ENCODE data around the gene FBXO42.
A peak's percentile ranks its signal among the peaks of the same experiment; 100 is the strongest.

Gene FBXO42

DNA sequence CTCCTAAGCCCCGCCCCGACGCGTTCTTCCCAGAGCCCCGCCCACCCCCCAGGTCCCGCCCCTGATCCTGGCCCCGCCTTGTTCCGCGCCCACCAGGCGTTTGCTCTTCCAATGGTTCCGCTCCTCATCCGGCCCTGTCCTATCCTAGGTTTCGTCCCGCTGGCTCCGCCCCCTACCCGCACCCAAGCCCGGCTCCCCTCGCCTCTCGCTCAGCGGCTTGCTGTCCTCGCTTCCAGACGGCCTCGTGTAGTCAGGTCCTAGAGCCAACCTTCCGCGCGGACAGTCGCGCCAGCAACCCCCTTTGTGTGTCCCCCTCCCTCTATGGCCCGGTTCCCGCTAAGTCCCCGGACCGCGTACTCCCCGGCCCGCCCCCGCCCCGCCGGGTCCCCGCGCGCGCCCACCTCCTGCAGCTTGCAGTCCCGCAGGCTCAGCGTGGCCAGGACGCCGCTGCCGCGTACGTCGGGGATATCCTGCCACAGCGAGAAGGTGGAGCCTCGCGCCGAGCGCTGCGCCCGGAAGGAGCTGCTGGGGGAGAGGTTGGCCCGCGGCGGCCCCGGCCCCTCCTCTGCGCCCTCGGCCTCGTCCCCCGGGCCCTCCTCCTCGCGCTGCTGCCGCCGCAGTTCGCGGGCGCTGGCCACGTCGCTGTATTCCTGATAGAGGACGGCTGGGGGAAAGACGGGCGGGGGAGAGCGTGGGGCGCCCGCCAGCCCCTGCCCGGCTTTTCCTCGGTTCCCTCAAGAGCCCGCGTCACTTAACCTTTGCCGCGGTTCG, 145.5 kb downstream of the FBXO42 start:
- Histone ChIP-seq H3K4me2 (peak overlapping the region; percentile 56), H3K36me3 (ENCODE audit: insufficient read depth) (no peaks in the 10 kb centered on the region), H3K79me2 (ENCODE audit: insufficient read depth, low read depth) (no peaks in the 10 kb centered on the region), H3K4me1 (ENCODE audit: low read depth, poor library complexity, severe bottlenecking) (peaks cover 6% of the 10 kb centered on the region), H4K20me1 (ENCODE audit: insufficient read depth) (no peaks in the 10 kb centered on the region), H3K27ac (peak overlapping the region; percentile 91), H3K4me3 (IDR thresholded peaks at IDR 0.05; ENCODE audit: insufficient read depth, low read depth, low read length) (no peak overlapping the region), H3K27me3 (ENCODE audit: insufficient read depth, low read depth) (no peaks in the 10 kb centered on the region), H3K9ac (peak overlapping the region; percentile 90), H2AFZ (ENCODE audit: low read depth) (peak overlapping the region; percentile 59)
- TF ChIP-seq, protein P1, sequence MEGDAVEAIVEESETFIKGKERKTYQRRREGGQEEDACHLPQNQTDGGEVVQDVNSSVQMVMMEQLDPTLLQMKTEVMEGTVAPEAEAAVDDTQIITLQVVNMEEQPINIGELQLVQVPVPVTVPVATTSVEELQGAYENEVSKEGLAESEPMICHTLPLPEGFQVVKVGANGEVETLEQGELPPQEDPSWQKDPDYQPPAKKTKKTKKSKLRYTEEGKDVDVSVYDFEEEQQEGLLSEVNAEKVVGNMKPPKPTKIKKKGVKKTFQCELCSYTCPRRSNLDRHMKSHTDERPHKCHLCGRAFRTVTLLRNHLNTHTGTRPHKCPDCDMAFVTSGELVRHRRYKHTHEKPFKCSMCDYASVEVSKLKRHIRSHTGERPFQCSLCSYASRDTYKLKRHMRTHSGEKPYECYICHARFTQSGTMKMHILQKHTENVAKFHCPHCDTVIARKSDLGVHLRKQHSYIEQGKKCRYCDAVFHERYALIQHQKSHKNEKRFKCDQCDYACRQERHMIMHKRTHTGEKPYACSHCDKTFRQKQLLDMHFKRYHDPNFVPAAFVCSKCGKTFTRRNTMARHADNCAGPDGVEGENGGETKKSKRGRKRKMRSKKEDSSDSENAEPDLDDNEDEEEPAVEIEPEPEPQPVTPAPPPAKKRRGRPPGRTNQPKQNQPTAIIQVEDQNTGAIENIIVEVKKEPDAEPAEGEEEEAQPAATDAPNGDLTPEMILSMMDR (conservative IDR thresholded peaks at IDR 0.05; ENCODE audit: low read depth, low read length): no peak

DNA sequence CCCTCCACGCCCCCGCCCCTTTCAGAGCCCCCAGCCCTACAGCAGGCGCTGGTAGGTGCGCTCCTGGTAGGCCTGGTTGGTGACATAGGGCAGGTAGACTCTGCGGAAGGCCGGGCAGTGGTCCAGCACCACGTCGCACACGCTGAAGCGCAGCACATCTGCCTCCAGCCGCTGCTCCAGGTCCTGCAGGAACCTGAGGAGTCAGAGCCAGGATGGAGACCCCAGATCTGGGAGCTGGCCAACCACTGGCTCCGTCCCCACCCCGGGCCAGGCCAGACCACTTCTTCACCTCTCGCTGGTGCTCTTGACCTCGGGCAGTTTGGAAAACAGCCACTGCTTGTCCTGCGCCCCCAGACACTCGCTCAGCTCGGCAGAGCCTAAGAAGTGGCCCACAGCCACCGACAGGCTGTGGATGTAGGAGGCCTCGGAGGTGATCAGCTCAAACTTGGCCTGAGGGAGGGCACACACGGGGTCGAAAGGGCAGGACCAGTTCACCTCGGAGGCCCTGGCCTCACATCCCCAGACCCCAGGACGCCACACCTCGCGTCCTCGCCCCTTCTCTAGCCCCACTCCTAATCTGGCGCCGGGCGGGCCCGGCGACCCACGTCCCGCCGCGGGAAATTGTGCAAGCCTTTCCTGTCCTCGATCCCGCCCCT, 146.3 kb downstream of the FBXO42 start:
- no peak overlapping the region for H3K4me3 ChIP-seq (IDR thresholded peaks at IDR 0.05; ENCODE audit: insufficient read depth, low read depth, low read length)
- H3K79me2 ChIP-seq (ENCODE audit: insufficient read depth, low read depth): no peaks in the 10 kb centered on the region
- H3K36me3 ChIP-seq (ENCODE audit: insufficient read depth): no peaks in the 10 kb centered on the region
- H4K20me1 ChIP-seq (ENCODE audit: insufficient read depth): no peaks in the 10 kb centered on the region
- H3K27ac ChIP-seq: no peak overlapping the region
- H2AFZ ChIP-seq (ENCODE audit: low read depth): peak overlapping the region; percentile 50; the same call in 1 of the 2 replicates
- no peaks in the 10 kb centered on the region for H3K27me3 ChIP-seq (ENCODE audit: insufficient read depth, low read depth)
- H3K4me1 ChIP-seq (ENCODE audit: low read depth, poor library complexity, severe bottlenecking): peaks cover 6% of the 10 kb centered on the region
- H3K4me2 ChIP-seq: peak overlapping the region; percentile 78
- no peak overlapping the region; the same call in 1 of the 2 replicates for H3K9ac ChIP-seq
- TF ChIP-seq, protein P1 (conservative IDR thresholded peaks at IDR 0.05; ENCODE audit: low read depth, low read length): no peak

DNA sequence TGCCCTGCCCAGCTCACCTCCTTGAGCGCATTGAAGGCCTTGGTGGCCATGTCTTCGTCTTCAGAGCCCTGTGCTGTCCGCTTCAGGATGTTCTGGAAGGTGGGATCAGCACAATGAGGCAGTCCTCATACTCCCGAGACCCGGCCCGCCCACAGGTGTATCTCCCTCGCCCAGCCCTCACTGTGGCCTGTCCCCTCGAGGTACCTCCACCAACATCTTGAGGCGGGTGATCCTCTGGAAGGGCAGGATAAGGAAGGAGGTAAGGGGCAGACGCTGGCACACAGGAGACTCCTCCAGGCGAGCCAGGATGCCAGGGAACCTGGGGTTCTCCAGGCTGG, 147.0 kb downstream of the FBXO42 start:
- Histone ChIP-seq H3K36me3 (ENCODE audit: insufficient read depth) (no peaks in the 10 kb centered on the region), H2AFZ (ENCODE audit: low read depth) (no peak overlapping the region), H4K20me1 (ENCODE audit: insufficient read depth) (no peaks in the 10 kb centered on the region), H3K27ac (no peak overlapping the region), H3K9ac (no peak overlapping the region), H3K27me3 (ENCODE audit: insufficient read depth, low read depth) (no peaks in the 10 kb centered on the region), H3K4me3 (IDR thresholded peaks at IDR 0.05; ENCODE audit: insufficient read depth, low read depth, low read length) (no peak overlapping the region), H3K79me2 (ENCODE audit: insufficient read depth, low read depth) (no peaks in the 10 kb centered on the region), H3K4me2 (no peak overlapping the region), H3K4me1 (ENCODE audit: low read depth, poor library complexity, severe bottlenecking) (peaks cover 6% of the 10 kb centered on the region)
- TF ChIP-seq, protein P1 (conservative IDR thresholded peaks at IDR 0.05; ENCODE audit: low read depth, low read length): no peak; the same call in 1 of the 2 replicates

DNA sequence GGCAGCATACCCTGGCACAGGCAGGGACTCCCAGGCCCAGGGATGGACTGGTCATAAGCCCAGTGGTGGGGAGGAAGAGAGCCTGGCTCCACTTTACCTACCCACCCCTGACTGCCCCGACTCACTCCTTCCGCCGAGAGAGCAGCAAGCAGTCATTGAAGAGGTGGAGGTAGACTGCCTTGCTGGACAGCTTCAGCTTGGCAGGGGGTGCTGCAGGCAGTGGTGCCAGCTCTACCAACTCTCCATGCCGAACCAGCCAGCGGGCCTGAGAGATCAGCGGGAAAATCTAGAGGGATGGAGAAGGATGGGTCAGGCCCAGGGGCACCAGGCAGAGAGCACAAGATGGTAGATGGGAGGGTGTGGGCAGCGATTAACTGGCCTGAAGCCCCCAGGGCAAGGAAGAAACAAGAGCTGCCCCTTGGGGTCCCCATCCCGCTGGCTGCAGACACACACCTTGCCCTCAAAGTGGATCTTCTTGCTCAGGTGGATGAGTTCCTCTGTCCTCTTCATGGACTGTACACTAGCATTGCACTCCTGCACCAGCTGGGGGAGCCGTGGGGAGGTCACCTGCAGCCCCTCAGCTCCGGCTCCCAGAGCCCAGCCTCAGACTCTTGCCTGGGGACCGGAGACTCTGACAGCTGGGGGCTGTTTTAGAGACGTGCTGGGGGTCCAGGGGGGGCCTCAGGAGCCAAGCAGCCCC, 147.5 kb downstream of the FBXO42 start:
- Histone ChIP-seq H3K9ac (no peak overlapping the region), H3K4me1 (ENCODE audit: low read depth, poor library complexity, severe bottlenecking) (peaks cover 6% of the 10 kb centered on the region), H4K20me1 (ENCODE audit: insufficient read depth) (no peaks in the 10 kb centered on the region), H3K4me2 (no peak overlapping the region), H3K27me3 (ENCODE audit: insufficient read depth, low read depth) (no peaks in the 10 kb centered on the region), H2AFZ (ENCODE audit: low read depth) (no peak overlapping the region), H3K36me3 (ENCODE audit: insufficient read depth) (no peaks in the 10 kb centered on the region), H3K79me2 (ENCODE audit: insufficient read depth, low read depth) (no peaks in the 10 kb centered on the region), H3K27ac (no peak overlapping the region), H3K4me3 (IDR thresholded peaks at IDR 0.05; ENCODE audit: insufficient read depth, low read depth, low read length) (no peak overlapping the region)
- TF ChIP-seq, protein P1 (conservative IDR thresholded peaks at IDR 0.05; ENCODE audit: low read depth, low read length): peak; percentile 43

Measured in KMS-11 (cell line).